HepG2 (cell line): ENCODE results near the gene ECSIT. TPM values are rescaled to one million over a fixed set of nuclear protein-coding genes. Genes with fewer than 3 reads are reported as not detected.
A peak's percentile ranks its signal among the peaks of the same experiment; 100 is the strongest.

Experiments
- AFF4 ChIP-seq: sonication (generic); formaldehyde crosslinking; IDR thresholded peaks from 2 replicates; pipeline ENCODE4 v1.4.0; 2020; ENCODE audit warnings: missing genetic modification reagents
- GLI4 ChIP-seq: sonication (generic); formaldehyde crosslinking; IDR thresholded peaks from 2 replicates; pipeline ENCODE4 v1.5.1; 2020; ENCODE audit warnings: missing genetic modification reagents, mild to moderate bottlenecking, moderate library complexity, borderline replicate concordance
- HHEX ChIP-seq: IDR thresholded peaks from 2 replicates; pipeline ENCODE4 v1.6.1; 2016; ENCODE audit warnings: control low read depth
- HIVEP1 ChIP-seq: sonication (generic); formaldehyde crosslinking; IDR thresholded peaks from 2 replicates; pipeline ENCODE4 v1.4.0; 2020; ENCODE audit warnings: mild to moderate bottlenecking, missing genetic modification reagents
- IKZF4 ChIP-seq: sonication (generic); formaldehyde crosslinking; IDR thresholded peaks from 2 replicates; pipeline ENCODE4 v1.5.1; 2020; ENCODE audit warnings: borderline replicate concordance, mild to moderate bottlenecking, low read depth, missing genetic modification reagents; ENCODE audit errors: not compliant biosample characterization
- KAT8 ChIP-seq: IDR thresholded peaks from 2 replicates; pipeline ENCODE4 v1.6.1; 2016; ENCODE audit warnings: missing genetic modification reagents, missing compliant biosample characterization
- KLF12 ChIP-seq: sonication (generic); formaldehyde crosslinking; IDR thresholded peaks from 2 replicates; pipeline ENCODE4 v1.4.0; 2020; ENCODE audit warnings: missing genetic modification reagents, borderline replicate concordance
- NFIC ChIP-seq: IDR thresholded peaks from 2 replicates; pipeline ENCODE4 v1.6.1; 2012; ENCODE audit warnings: mild to moderate bottlenecking, low read length, inconsistent platforms
- PAF1 ChIP-seq: IDR thresholded peaks from 2 replicates; pipeline ENCODE4 v1.6.1; 2016; ENCODE audit warnings: missing genetic modification reagents, missing compliant biosample characterization
- RBFOX2 ChIP-seq: fragments of 200-400 bp; formaldehyde crosslinking; IDR thresholded peaks from 2 replicates; pipeline ENCODE4 v1.6.1; 2017; ENCODE audit warnings: low read depth, mild to moderate bottlenecking, low read length
- SAP130 ChIP-seq: IDR thresholded peaks from 2 replicates; pipeline ENCODE4 v1.6.1; 2016; ENCODE audit warnings: low read depth
- TOE1 ChIP-seq: sonication (generic); formaldehyde crosslinking; IDR thresholded peaks from 2 replicates; pipeline ENCODE4 v1.4.0; 2020; ENCODE audit warnings: mild to moderate bottlenecking, missing genetic modification reagents
- ZFAT ChIP-seq: sonication (generic); formaldehyde crosslinking; conservative IDR thresholded peaks from 2 replicates; pipeline ENCODE4 v1.8.1; 2023; ENCODE audit warnings: missing genetic modification reagents, inconsistent platforms
- ZNF232 ChIP-seq: sonication (generic); formaldehyde crosslinking; IDR thresholded peaks from 2 replicates; pipeline ENCODE4 v1.4.0; 2020; ENCODE audit warnings: missing genetic modification reagents, borderline replicate concordance
- ZNF253 ChIP-seq: sonication (generic); formaldehyde crosslinking; IDR thresholded peaks from 2 replicates; pipeline ENCODE4 v1.8.0; 2022; ENCODE audit warnings: mild to moderate bottlenecking, missing genetic modification reagents, borderline replicate concordance
- ZNF567 ChIP-seq: sonication (generic); formaldehyde crosslinking; IDR thresholded peaks from 2 replicates; pipeline ENCODE4 v1.8.1; 2023; ENCODE audit warnings: mild to moderate bottlenecking, missing genetic modification reagents, borderline replicate concordance
- ZNF670 ChIP-seq: sonication (generic); formaldehyde crosslinking; IDR thresholded peaks from 2 replicates; pipeline ENCODE4 v1.8.0; 2022; ENCODE audit warnings: mild to moderate bottlenecking, missing genetic modification reagents, borderline replicate concordance
- ZNF7 ChIP-seq: IDR thresholded peaks from 2 replicates; pipeline ENCODE4 v1.6.1; 2016; ENCODE audit warnings: missing biosample characterization, missing genetic modification reagents
- ZNF891 ChIP-seq: sonication (generic); formaldehyde crosslinking; IDR thresholded peaks from 2 replicates; pipeline ENCODE4 v1.5.0; 2020; ENCODE audit warnings: mild to moderate bottlenecking, missing genetic modification reagents
- ZSCAN9 ChIP-seq: IDR thresholded peaks from 2 replicates; pipeline ENCODE4 v1.6.1; 2016; ENCODE audit warnings: borderline replicate concordance
- polyA plus RNA-seq, 8 experiments: library from polyadenylated mRNA; depleted of rRNA in 3 of 8; stranded (reverse) in 7 of 8; unstranded in 1 of 8; fragments of >200 nt; fragmentation: Illumina TruSeq in 4 of 8; extraction: Trizol in 4 of 8; gene quantifications; 2 replicates each; pipeline versions ENCODE4 v1.2.1 to v1.2.3, GENCODE V29; 2011 to 2016; ENCODE audit warnings: low read depth in 4 of 8, missing spikeins in 1 of 8, mixed read lengths in 1 of 8; ENCODE audit not compliant: insufficient read depth in 1 of 8
- total RNA-seq, 5 experiments: library from RNA; depleted of rRNA; stranded (reverse); fragments of >200 nt; fragmentation: Illumina TruSeq; extraction: Trizol; gene quantifications; 2 replicates each; pipeline ENCODE4 v1.2.3, GENCODE V29; 2016; ENCODE audit warnings: low read depth in 1 of 5
- TF ChIP-seq, protein P1 (sequence below): sonication (generic); formaldehyde crosslinking; IDR thresholded peaks from 2 replicates; pipeline ENCODE4 v1.4.0; 2020; ENCODE audit warnings: missing genetic modification reagents, borderline replicate concordance
- TF ChIP-seq, protein P2 (sequence below): sonication (generic); formaldehyde crosslinking; IDR thresholded peaks from 2 replicates; pipeline ENCODE4 v1.5.1; 2020; ENCODE audit warnings: missing genetic modification reagents, mild to moderate bottlenecking, borderline replicate concordance
- TF ChIP-seq, protein P3 (sequence below): sonication (generic); formaldehyde crosslinking; IDR thresholded peaks from 2 replicates; pipeline ENCODE4 v1.8.0; 2022; ENCODE audit warnings: low read depth, missing genetic modification reagents

ECSIT gene
- total and polyA plus RNA-seq, 2 of the 13 experiments (the other 11 are each of a cell fraction or from before 2014, with no cell fraction given) = 36.4 to 62.3 TPM

DNA sequence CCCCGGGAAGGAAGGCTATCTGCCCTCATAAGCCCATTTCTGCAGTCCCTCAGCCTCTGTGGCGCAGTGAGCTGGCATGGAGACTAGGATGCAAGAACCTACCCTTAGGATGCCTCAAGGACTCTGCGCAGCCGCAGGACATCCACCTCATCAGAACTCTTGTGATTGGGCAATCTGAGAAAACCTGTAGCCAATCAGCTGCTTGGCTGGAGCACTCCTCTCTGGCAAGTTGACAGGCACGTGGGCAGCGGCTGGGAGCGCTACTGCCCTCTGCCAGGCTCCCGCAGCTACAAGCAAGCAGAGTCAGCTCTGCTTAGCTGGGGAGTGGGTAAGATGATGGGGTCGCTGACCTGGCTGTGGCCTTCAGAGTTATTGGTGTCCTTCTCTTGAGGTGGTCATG, 1.5 kb upstream of the ECSIT start (continued):
- TF ChIP-seq AFF4 = no peak
- TF ChIP-seq, protein P1, sequence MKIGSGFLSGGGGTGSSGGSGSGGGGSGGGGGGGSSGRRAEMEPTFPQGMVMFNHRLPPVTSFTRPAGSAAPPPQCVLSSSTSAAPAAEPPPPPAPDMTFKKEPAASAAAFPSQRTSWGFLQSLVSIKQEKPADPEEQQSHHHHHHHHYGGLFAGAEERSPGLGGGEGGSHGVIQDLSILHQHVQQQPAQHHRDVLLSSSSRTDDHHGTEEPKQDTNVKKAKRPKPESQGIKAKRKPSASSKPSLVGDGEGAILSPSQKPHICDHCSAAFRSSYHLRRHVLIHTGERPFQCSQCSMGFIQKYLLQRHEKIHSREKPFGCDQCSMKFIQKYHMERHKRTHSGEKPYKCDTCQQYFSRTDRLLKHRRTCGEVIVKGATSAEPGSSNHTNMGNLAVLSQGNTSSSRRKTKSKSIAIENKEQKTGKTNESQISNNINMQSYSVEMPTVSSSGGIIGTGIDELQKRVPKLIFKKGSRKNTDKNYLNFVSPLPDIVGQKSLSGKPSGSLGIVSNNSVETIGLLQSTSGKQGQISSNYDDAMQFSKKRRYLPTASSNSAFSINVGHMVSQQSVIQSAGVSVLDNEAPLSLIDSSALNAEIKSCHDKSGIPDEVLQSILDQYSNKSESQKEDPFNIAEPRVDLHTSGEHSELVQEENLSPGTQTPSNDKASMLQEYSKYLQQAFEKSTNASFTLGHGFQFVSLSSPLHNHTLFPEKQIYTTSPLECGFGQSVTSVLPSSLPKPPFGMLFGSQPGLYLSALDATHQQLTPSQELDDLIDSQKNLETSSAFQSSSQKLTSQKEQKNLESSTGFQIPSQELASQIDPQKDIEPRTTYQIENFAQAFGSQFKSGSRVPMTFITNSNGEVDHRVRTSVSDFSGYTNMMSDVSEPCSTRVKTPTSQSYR = no peak
- TF ChIP-seq SAP130 = peak; percentile 99
- TF ChIP-seq ZNF253 (CRISPR knock-in tag) = no peak
- TF ChIP-seq ZNF232 = peak; percentile 50; the same call in 1 of the 2 replicates
- TF ChIP-seq ZFAT = no peak
- TF ChIP-seq, protein P2, sequence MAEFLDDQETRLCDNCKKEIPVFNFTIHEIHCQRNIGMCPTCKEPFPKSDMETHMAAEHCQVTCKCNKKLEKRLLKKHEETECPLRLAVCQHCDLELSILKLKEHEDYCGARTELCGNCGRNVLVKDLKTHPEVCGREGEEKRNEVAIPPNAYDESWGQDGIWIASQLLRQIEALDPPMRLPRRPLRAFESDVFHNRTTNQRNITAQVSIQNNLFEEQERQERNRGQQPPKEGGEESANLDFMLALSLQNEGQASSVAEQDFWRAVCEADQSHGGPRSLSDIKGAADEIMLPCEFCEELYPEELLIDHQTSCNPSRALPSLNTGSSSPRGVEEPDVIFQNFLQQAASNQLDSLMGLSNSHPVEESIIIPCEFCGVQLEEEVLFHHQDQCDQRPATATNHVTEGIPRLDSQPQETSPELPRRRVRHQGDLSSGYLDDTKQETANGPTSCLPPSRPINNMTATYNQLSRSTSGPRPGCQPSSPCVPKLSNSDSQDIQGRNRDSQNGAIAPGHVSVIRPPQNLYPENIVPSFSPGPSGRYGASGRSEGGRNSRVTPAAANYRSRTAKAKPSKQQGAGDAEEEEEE (CRISPR knock-in tag) = no peak
- TF ChIP-seq IKZF4 (CRISPR knock-in tag) = no peak
- no peak for TF ChIP-seq GLI4 (CRISPR knock-in tag)
- TF ChIP-seq PAF1 (CRISPR knock-in tag) = no peak
- TF ChIP-seq ZNF7 (CRISPR knock-in tag) = no peak
- no peak for TF ChIP-seq RBFOX2
- no peak for TF ChIP-seq ZNF891 (CRISPR knock-in tag)
- no peak for TF ChIP-seq KLF12 (CRISPR knock-in tag)
- TF ChIP-seq KAT8 (CRISPR knock-in tag) = peak; percentile 82
- no peak for TF ChIP-seq ZNF567
- peak; percentile 40; the same call in 1 of the 2 replicates for TF ChIP-seq ZSCAN9 (CRISPR knock-in tag)
- TF ChIP-seq TOE1 = no peak
- TF ChIP-seq ZNF670 (CRISPR knock-in tag) = no peak
- no peak for TF ChIP-seq NFIC
- no peak for TF ChIP-seq HIVEP1 (CRISPR knock-in tag)
- TF ChIP-seq HHEX (CRISPR knock-in tag) = no peak
- TF ChIP-seq, protein P3, sequence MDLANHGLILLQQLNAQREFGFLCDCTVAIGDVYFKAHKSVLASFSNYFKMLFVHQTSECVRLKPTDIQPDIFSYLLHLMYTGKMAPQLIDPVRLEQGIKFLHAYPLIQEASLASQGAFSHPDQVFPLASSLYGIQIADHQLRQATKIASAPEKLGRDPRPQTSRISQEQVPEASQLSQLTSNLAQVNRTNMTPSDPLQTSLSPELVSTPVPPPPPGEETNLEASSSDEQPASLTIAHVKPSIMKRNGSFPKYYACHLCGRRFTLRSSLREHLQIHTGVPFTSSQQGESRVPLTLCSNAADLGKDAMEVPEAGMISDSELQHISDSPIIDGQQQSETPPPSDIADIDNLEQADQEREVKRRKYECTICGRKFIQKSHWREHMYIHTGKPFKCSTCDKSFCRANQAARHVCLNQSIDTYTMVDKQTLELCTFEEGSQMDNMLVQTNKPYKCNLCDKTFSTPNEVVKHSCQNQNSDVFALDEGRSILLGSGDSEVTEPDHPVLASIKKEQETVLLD (CRISPR knock-in tag) = no peak
